KBM-7 (cell line): ENCODE results near the gene SDR9C7.
"Not testable (repeated sequence)": the region's sequence is repeated elsewhere in the genome, so short reads cannot be mapped to it uniquely, and the experiment has no call there.

Experiments used
- DNase-seq: peaks from one replicate; pipeline ENCODE4 v3.0.0-alpha.2; 2015
- in situ Hi-C: fragments of 300-500 bp; cut with MboI; formaldehyde crosslinking; loops from 2 replicates; pipeline ENCODE4 v1.14.3; 2020; ENCODE audit warnings: low sequenced_read_pairs, low pct_unique_long_range_greater_than_20kb, mixed read lengths

The SDR9C7 gene

DNA sequence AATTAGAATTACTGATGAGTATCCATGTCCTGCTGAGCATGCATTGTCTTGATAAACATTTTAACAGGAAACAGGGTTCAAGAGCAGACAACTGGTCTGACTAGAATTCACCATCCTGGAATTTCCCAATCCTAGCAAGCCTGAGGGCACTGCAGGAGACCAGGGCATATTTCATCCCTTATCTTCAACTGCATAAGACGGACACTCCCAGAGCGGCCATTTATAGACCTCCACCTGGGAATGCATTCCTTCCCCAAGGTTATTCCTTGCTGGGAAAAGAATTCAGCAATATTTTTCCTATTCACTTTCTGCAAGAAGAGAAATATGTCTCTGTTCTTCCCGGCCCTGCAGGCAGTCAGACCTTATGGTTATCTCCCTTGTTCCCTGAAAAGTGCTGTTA is 51.8 kb downstream of the SDR9C7 start:
- in situ Hi-C loops, DNase-seq: not testable (repeated sequence)

DNA sequence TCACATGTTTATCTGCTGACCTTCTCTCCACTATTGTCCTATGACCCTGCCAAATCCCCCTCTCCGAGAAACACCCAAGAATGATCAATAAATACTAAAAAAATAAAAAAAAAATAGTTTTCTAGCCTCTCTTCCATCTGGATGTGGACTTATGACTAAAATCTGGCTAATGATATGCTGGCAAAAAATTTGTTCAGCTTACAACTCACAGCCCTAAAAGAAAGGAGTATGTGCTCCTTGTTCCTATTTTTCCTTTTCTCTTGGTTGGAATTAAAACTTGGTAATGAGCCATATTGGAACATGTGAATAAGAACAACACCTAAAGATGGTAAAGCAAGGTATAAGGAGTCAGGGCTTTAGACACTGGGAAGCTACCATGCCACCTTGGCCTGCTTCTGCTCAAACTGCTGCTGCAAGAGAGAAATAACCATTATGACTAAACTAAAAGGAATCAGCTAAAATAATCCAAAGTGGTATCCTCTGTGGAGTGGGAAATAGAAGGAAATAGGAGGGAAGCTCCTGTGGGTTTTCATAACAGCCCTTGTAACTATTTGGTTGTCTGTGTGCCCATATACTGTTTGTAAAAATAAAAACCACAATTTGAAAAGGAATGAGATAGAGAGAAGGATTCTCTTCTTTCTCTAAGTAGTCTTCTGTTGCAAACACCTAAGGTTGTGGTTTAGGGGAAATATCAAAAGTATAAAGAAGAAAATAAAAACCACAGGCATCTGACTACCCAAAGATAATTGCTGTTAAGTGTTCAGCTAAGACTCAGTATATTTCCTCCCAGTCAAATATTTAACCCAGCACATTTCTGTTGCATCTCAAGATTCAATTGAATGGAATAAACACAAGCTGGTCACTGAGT is 53.8 kb downstream of the SDR9C7 start:
- in situ Hi-C loops = no loop called here
- DNase-seq = no peak

DNA sequence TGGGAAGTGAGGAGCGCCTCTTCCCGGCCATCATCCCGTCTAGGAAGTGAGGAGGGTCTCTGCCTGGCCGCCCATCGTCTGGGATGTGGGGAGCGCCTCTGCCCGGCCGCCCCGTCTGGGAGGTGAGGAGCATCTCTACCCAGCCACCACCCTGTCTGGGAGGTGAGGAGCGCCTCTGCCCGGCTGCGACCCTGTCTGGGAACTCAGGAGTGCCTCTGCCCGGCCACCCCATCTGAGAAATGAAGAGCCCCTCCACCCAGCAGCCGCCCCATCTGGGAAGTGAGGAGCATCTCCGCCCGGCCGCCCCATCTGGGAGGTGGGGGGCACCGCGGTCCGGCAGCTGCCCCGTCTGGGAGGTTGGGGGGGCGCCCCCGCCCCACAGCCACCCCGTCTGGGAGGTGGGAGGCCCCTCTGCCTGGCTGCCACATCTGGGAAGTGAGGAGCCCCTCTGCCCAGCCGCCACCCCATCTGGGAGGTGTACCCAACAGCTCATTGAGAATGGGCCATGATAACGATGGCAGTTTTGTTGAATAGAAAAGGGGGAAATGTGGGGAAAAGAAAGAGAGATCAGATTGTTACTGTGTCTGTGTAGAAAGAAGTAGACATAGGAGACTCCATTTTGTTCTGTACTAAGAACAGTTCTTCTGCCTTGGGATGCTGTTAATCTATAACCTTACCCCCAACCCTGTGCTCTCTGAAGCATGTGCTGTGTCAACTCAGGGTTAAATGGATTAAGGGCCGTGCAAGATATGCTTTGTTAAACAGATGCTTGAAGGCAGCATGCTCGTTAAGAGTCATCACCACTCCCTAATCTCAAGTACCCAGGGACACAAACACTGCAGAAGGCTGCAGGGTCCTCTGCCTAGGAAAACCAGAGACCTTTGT is 54.7 kb downstream of the SDR9C7 start:
- in situ Hi-C loops = not testable (repeated sequence)

DNA sequence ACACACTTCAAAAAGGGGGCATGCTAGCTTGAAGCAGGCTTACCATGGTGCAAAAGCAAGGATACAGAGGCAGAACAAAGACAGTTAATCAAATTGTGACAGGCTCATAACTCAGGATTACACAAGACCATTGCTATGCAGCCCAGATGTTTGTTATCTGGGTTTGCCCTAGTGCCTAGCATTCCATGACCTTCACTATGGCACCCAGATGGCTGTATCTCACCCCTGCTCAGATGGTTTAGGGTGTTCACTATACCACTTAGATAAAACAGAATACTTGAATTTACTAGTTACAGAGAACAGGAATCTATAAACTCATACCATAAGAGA is 56.2 kb downstream of the SDR9C7 start:
- DNase-seq = no peak
- in situ Hi-C loops = no loop called here

More for the DNA sequence above, 54.7 kb downstream of the SDR9C7 start:
- not testable (repeated sequence) for DNase-seq

DNA sequence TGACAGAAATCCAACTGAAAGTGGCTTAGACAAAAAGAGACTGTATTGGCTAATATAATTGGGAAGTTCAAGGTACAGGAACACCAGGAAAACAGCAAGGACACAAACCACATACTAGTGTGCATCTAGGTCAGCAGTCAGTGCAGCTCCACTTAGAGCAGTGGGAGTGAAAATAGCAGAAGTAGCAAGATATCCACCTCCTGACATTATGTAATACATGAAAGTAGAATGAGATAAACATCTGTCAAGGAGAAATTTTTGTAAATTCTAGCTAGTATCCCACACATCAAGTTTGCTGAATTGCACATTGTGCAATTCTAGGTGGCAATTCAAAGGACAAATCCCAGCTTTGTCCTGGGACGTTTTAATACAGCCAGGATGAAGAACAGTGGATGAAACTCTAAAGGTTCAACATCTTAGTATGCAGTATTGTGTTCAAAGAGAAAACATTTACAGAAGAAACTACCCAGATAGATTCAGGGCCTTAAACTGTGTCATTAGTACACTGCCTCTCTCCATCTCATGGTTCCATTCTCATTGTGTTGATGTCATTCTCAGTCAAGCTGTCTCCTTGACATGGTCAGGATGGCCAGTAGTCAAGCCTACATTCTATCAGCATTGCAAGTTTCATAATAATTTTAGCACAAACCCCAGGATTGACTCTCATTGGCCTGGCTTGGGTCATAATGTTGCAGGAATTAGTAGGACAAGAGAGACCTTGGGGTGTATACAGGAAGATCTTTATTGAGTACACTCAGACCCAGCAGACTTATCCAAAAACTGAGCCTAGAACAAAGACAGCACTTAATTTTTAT is 56.8 kb downstream of the SDR9C7 start:
- DNase-seq = peak; percentile 68
- in situ Hi-C loops = no loop called here

DNA sequence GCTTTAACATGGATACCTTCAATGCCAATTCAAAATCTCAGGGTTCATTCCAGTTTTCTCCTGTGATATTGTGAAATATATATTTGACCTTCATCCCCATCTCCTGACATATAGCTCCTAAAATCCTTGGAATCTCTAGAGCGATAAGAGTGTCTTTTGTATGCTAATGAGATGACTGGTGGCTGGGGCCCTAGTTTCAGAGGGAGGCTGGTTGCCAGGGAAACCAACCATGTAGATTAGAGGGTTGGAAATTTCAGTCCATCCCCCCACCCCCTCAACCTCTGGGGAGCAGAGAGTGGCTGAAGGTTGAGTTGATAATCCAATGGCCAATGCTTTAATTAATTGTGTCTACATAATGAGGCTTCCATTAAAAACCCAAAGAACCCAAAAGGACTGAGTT is 59.4 kb downstream of the SDR9C7 start:
- in situ Hi-C loops = no loop called here
- no peak for DNase-seq

DNA sequence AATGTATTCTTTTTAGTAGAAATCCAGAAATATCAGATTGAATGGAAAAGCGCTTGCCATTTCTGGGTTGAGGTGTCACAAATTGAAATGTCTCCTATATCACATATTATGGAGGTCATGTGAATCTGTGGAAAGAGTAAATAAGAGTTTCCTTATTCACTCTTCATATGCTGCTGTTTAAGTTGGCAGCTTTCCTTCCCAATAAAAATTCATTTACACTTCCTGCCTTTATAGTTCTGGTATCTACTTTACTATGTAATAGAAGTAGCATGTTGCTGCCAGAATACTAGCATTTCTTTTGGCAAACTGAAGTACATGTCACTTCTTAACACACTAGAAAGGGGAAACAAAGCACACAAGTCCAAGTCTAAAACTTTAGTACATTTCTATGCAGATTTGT is 60.8 kb downstream of the SDR9C7 start:
- in situ Hi-C loops = no loop called here

More for the DNA sequence above, 60.8 kb downstream of the SDR9C7 start:
- no peak for DNase-seq
